Ovary (tissue), 9 donors: ENCODE data around the gene FBXO15. TPM values are rescaled to one million over a fixed set of nuclear protein-coding genes. Genes with fewer than 3 reads are reported as not detected.

Experiments
- DNase-seq, 5 donors: peaks; one replicate each; pipeline ENCODE4 v3.0.0-alpha.2; 2019 to 2020
- H3K27ac ChIP-seq, 2 donors: fragments of 200-600 bp; one replicate each; pipeline versions ENCODE4 v1.5.1 to v1.8.0; 2019 to 2022
- H3K27me3 ChIP-seq: fragments of 200-600 bp; one replicate; pipeline ENCODE4 v1.8.0; 2022
- H3K36me3 ChIP-seq: fragments of 200-600 bp; sonication (generic); one replicate; pipeline ENCODE4 v1.5.1; 2019
- H3K4me1 ChIP-seq: one replicate; pipeline ENCODE4 v1.8.1; 2013; ENCODE audit warnings: mild to moderate bottlenecking, moderate library complexity; ENCODE audit not compliant: insufficient read depth
- H3K4me3 ChIP-seq: fragments of 200-600 bp; sonication (generic); one replicate; pipeline ENCODE4 v1.5.1; 2017
- H3K9me3 ChIP-seq, 2 donors: fragments of 200-600 bp in 1 of 2; sonication (generic) in 1 of 2; one replicate each; pipeline versions ENCODE4 v1.5.1 to v1.8.1; 2013 to 2019; ENCODE audit warnings: mild to moderate bottlenecking in 1 of 2, moderate library complexity in 1 of 2
- CTCF ChIP-seq, 3 donors: fragments of 450-650 bp in 2 of 3; fragments of 200-600 bp in 1 of 3; IDR thresholded peaks; one replicate each; pipeline versions ENCODE4 v1.5.1 to v1.8.0; 2016 to 2022; ENCODE audit warnings: antibody characterized with exemption in 3 of 3, mild to moderate bottlenecking in 1 of 3
- EP300 ChIP-seq: sonication (generic); formaldehyde crosslinking; IDR thresholded peaks from one replicate; pipeline ENCODE4 v1.6.1; 2017; ENCODE audit warnings: antibody characterized with exemption
- POLR2A ChIP-seq: fragments of 450-650 bp; IDR thresholded peaks from one replicate; pipeline ENCODE4 v1.6.1; 2017; ENCODE audit warnings: antibody characterized with exemption, mild to moderate bottlenecking, moderate library complexity
- WGBS, 3 donors: extraction: QIAGEN DNeasy Blood & Tissue Kit in 1 of 3; methylation state at CpG; one replicate each; pipeline versions ENCODE4 v1.1.5 to v1.1.7; 2013 to 2017; 5-methylcytosine and 5-hydroxymethylcytosine counted together
- intact Hi-C, 4 donors: fragments of 100-400 bp; cut with DNase I; formaldehyde crosslinking; loops; one replicate each; pipeline versions ENCODE4 v1.11.0 to v1.15.1; 2022 to 2023
- polyA plus RNA-seq, 2 donors: library from polyadenylated mRNA; stranded (reverse); fragments of 200-250 nt in 1 of 2; fragments of 350-450 nt in 1 of 2; fragmentation: Illumina TruSeq in 1 of 2; extraction: RNeasy Lipid Tissue Mini Kit (QIAGEN cat#74804) in 1 of 2; gene quantifications; one replicate each; pipeline ENCODE4 v1.2.3, GENCODE V29; 2013 to 2014
- total RNA-seq, 7 donors: library from RNA; depleted of rRNA in 2 of 7; stranded (reverse); fragments of >200 nt in 2 of 7; fragmentation: NEBNext Ultra II Directional in 3 of 7; extraction: Animal tissue kit (Norgen Biotek cat#: 25700) in 3 of 7; gene quantifications; one replicate each; pipeline versions ENCODE4 v1.1.0 to v1.2.4, GENCODE V29; 2016 to 2023
- donor health status: DM: no; HTN: no; CAD: no; lungs with moderate emphysema.
- donor health status: DM: no; HTN: no; CAD: no.
- donor health status: Bipolar disorder and iron deficiency.
- donor health status: DM: yes; HTN: yes; CAD: no.
- donor health status: DM: no; HTN: no; CAD: no.
- donor health status: DM: yes; HTN: yes; CAD: no.

FBXO15 gene
- total and polyA plus RNA-seq, 9 donors = 0.40 to 13.6 (median 1.1) TPM

DNA sequence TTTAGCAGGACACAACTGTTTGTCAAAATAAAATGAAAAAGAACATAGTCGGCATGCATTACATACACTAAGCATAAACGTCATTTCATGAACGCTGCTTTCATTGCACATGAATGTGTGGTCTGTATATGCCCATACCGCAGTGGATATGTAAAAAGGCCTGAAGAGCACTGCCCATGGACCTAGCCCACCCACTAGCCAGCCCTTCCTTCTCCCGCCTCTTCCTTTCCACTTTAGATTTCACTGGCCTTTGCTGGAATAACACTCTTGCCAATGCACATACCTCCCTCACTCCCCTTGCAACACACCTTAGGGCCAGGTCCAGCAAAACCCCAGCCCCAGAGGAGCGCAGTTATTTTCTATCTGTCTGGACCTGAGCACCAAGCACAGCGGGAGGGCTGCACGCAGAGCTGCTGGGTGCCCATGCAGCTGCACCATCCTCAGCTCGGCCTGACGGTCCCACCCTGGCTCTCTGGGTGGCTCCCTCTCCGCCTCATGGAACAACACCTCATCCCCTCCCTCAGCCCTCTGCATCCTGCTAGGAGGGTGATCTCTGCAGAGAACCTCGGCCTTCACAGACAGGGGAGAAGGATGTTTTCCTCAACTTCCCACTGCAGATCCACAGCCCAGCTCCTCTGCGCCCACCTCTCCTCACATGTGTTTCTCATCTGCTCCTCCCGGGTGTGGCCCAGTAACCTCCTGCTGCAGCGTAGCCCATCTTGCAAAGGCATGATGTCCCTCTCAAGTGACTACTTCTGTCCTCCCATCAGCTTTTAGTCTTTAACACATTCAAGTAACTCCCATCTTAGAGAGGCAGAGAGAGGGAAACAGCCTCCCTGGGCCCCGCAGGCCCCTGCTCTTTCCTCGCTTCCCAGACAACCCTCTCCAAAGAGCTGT lies 72.7 kb downstream of the FBXO15 start:
- H3K27me3 ChIP-seq = no peaks in the 10 kb centered on the region
- no peaks in the 10 kb centered on the region for H3K4me1 ChIP-seq
- 90 to 92% (median 91%) methylated on average over 17 of the region's 17 CpGs for WGBS, 3 donors
- DNase-seq = no peak
- H3K4me3 ChIP-seq = no peak overlapping the region
- H3K9me3 ChIP-seq = no peaks in the 10 kb centered on the region
- H3K27ac ChIP-seq = no peak overlapping the region
- TF ChIP-seq EP300 (no peak), POLR2A (no peak), CTCF (IDR thresholded peaks at IDR 0.05) (no peak)
- intact Hi-C loops = no loop called here
- no peaks in the 10 kb centered on the region for H3K36me3 ChIP-seq

GRCh38 chr18:74073957-74074667 lies 73.5 kb downstream of the FBXO15 start:
- no peaks in the 10 kb centered on the region for H3K27me3 ChIP-seq
- H3K4me3 ChIP-seq = no peak overlapping the region
- WGBS, 3 donors = 75 to 79% (median 76%) methylated on average over 10 of the region's 10 CpGs
- H3K9me3 ChIP-seq = no peaks in the 10 kb centered on the region
- TF ChIP-seq CTCF (IDR thresholded peaks at IDR 0.05) (no peak), EP300 (no peak), POLR2A (no peak)
- no peak overlapping the region for H3K27ac ChIP-seq
- no peak for DNase-seq
- H3K4me1 ChIP-seq = no peaks in the 10 kb centered on the region
- intact Hi-C loops = no loop called here
- no peaks in the 10 kb centered on the region for H3K36me3 ChIP-seq

DNA sequence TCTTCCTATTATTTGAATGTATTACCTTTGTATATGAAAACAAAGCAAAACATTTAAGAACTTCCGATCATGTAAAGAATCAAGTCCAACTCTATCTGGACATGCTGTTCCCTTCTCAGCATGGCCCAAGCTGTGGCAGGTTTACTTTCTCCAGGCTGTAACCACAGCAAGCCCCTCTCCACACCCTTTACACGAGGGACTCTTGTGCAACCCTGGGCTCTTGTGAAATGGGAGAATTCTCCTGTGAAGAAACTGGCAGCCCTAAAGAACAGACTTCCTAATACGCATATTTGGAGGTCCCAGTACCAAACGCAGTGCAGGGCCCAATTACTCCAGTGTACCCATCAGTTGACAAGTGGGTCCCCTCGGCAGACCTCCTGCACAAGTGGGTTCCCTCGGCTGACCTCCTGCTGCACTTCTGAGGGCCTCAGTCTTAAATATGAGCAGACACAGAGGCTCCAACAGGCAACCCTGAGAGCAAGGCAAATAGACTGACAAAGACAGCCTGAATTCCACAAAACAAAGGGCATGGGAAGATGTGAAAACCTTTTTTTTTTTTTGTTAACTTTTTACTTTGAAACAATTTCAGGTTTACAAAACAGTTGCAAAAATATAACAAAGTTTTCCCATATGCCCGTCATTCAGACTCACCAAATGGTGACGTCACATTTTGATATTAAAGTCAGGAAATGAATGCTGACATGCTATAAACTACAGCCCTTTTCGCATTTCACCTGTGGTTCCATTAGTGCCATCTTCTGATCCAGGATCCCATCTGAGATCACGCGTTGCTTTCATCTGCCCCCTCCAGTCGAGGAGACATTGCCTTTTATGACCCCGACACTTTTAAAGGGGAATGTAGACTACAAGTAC lies 78.2 kb downstream of the FBXO15 start:
- no peak overlapping the region for H3K27ac ChIP-seq
- no peaks in the 10 kb centered on the region for H3K36me3 ChIP-seq
- H3K9me3 ChIP-seq = no peaks in the 10 kb centered on the region
- intact Hi-C loops = no loop called here
- 75 to 79% (median 77%) methylated on average over 13 of the region's 13 CpGs for WGBS, 3 donors
- no peak for TF ChIP-seq CTCF (IDR thresholded peaks at IDR 0.05)
- no peak for TF ChIP-seq POLR2A
- no peak for TF ChIP-seq EP300
- H3K27me3 ChIP-seq = no peaks in the 10 kb centered on the region
- H3K4me1 ChIP-seq = no peaks in the 10 kb centered on the region
- H3K4me3 ChIP-seq = no peak overlapping the region
- DNase-seq = no peak

DNA sequence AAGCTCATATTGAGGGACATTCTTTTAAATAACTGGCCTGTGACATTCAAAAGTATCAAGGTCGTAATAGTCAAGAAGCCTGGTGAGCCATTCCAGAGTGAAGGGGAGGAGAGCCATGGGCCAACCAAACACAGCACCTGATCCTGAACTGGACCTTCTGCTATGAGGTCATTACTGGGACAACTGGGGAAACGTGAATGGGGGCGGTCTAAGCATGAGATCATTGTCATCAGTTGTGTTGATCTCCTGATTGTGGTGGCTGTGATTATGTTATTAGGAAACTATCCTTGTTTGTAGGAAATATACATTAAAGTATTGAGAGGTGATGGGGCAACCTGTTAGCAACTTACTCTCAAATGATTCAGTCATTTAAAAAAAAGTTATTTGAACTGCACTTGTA lies 79.3 kb downstream of the FBXO15 start:
- TF ChIP-seq EP300 (no peak), CTCF (IDR thresholded peaks at IDR 0.05) (no peak), POLR2A (no peak)
- no peaks in the 10 kb centered on the region for H3K27me3 ChIP-seq
- no peaks in the 10 kb centered on the region for H3K9me3 ChIP-seq
- intact Hi-C loops = no loop called here
- no peaks in the 10 kb centered on the region for H3K36me3 ChIP-seq
- no peak overlapping the region for H3K27ac ChIP-seq
- 70 to 82% (median 71%) methylated on average over 3 of the region's 3 CpGs for WGBS, 3 donors
- no peaks in the 10 kb centered on the region for H3K4me1 ChIP-seq
- H3K4me3 ChIP-seq = no peak overlapping the region
- DNase-seq = no peak
